Measurements from ENCODE around the gene RASA4B. TPM values are rescaled to one million over a fixed set of nuclear protein-coding genes. Genes with fewer than 3 reads are reported as not detected.

The RASA4B gene
- total and polyA plus RNA-seq, 9 of the 15 experiments (the other 6 are each of a cell fraction or from before 2014, with no cell fraction given), result 0.01 to 2.9 (median 1.5) TPM; not detected in 1

DNA sequence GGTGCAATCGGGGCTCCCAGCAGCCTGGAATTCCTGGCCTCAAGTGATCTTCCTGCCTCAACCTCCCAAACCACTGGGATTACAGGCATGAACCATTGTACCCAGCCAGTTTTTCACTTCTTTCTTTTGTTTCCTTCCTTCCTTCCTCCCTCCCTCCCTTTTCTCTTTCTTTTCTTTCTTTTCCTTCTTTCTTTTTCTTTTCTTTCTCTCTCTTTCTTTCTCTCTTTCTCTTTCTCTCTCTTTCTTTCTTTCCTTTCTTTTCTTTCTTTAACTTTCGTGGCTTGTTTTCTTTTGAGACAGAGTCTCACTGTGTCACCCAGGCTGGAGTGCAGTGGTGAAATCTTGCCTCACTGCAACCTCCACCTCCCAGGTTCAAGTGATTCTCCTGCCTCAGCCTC lies 71.9 kb downstream of the RASA4B start:
- no peak for ATAC-seq
- ChIA-PET CTCF (ENCODE audit: low intra/inter-chr PET ratio) (no interaction called here), POLR2A (interaction anchor here (1.5 to 1.6 kb wide), 2 partner anchors 8 to 11 kb away, joined by 3 to 4 read pairs; no protein-coding TSS in a partner anchor)
- Histone ChIP-seq H3K4me3 (no peak overlapping the region), H3K9me3 (replicated peaks; ENCODE audit: control insufficient read depth, insufficient read depth, low read depth, low read length) (no peaks in the 10 kb centered on the region), H4K20me1 (replicated peaks; ENCODE audit: control insufficient read depth, insufficient read depth, low read length) (no peaks in the 10 kb centered on the region; the same call in 1 of the 2 replicates), H3K27ac (ENCODE audit: extremely low read depth, low read depth, low read length) (peak overlapping the region; percentile 41; the same call in 1 of the 3 replicates), H3K79me2 (ENCODE audit: control insufficient read depth, insufficient read depth, low read length) (no peaks in the 10 kb centered on the region), H3K36me3 (ENCODE audit: control insufficient read depth, insufficient read depth, low read length) (peaks cover 25% of the 10 kb centered on the region; the same call in 2 of the 3 replicates), H3K4me2 (ENCODE audit: insufficient read depth, low read length) (0 out of 2 replicates have a peak overlapping the region, but pooled peaks have one; percentile 0), H3K4me1 (replicated peaks in 1 of 2; ENCODE audit: control insufficient read depth in 2 of 2, insufficient read depth in 2 of 2, low read length in 2 of 2) (peaks cover 30 to 69% of the 10 kb centered on the region in 2 experiments), H3K9me1 (ENCODE audit: control insufficient read depth, insufficient read depth, low read length) (peaks cover 3% of the 10 kb centered on the region), H2AFZ (ENCODE audit: low read depth, low read length) (no peak overlapping the region), H3K27me3 (ENCODE audit: control insufficient read depth in 2 of 2, insufficient read depth in 2 of 2, low read length in 2 of 2) (no peaks in the 10 kb centered on the region), H3K9ac (ENCODE audit: insufficient read depth in 1 of 2, low read depth in 2 of 2, low read length in 2 of 2) (peak overlapping the region in 1 of 2 experiments; percentile 88; a peak in 2 of 4 replicates)
- TF ChIP-seq, protein P1, sequence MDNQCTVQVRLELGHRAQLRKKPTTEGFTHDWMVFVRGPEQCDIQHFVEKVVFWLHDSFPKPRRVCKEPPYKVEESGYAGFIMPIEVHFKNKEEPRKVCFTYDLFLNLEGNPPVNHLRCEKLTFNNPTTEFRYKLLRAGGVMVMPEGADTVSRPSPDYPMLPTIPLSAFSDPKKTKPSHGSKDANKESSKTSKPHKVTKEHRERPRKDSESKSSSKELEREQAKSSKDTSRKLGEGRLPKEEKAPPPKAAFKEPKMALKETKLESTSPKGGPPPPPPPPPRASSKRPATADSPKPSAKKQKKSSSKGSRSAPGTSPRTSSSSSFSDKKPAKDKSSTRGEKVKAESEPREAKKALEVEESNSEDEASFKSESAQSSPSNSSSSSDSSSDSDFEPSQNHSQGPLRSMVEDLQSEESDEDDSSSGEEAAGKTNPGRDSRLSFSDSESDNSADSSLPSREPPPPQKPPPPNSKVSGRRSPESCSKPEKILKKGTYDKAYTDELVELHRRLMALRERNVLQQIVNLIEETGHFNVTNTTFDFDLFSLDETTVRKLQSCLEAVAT (IDR thresholded peaks at IDR 0.05), result peak; percentile 18 to 68; a peak in 1 of 4 replicates
- TF ChIP-seq MTA1 (IDR thresholded peaks at IDR 0.05; ENCODE audit: borderline replicate concordance) (peak; percentile 61), ARID2 (IDR thresholded peaks at IDR 0.05) (no peak), HLTF (IDR thresholded peaks at IDR 0.05) (no peak), DACH1 (IDR thresholded peaks at IDR 0.05; ENCODE audit: partially characterized antibody) (no peak), EWSR1 (IDR thresholded peaks at IDR 0.05; ENCODE audit: borderline replicate concordance, low read depth, partially characterized antibody) (no peak), NR1H2 (CRISPR knock-in tag; IDR thresholded peaks at IDR 0.05) (no peak), TOE1 (IDR thresholded peaks at IDR 0.05; ENCODE audit: borderline replicate concordance) (0 out of 2 replicates have a peak, but pooled peaks have one; percentile 37), TOE1 (CRISPR knock-in tag; IDR thresholded peaks at IDR 0.05; ENCODE audit: borderline replicate concordance, low read depth) (no peak)
- TF ChIP-seq, protein P2, sequence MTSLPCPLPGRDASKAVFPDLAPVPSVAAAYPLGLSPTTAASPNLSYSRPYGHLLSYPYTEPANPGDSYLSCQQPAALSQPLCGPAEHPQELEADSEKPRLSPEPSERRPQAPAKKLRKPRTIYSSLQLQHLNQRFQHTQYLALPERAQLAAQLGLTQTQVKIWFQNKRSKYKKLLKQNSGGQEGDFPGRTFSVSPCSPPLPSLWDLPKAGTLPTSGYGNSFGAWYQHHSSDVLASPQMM (CRISPR knock-in tag; IDR thresholded peaks at IDR 0.05), result no peak
- TF ChIP-seq, protein P3, sequence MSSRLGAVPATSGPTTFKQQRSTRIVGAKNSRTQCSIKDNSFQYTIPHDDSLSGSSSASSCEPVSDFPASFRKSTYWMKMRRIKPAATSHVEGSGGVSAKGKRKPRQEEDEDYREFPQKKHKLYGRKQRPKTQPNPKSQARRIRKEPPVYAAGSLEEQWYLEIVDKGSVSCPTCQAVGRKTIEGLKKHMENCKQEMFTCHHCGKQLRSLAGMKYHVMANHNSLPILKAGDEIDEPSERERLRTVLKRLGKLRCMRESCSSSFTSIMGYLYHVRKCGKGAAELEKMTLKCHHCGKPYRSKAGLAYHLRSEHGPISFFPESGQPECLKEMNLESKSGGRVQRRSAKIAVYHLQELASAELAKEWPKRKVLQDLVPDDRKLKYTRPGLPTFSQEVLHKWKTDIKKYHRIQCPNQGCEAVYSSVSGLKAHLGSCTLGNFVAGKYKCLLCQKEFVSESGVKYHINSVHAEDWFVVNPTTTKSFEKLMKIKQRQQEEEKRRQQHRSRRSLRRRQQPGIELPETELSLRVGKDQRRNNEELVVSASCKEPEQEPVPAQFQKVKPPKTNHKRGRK (tag; IDR thresholded peaks at IDR 0.05), result peak; percentile 90
- in situ Hi-C loops (cut with MboI), result no loop called here
- no peak for DNase-seq (ENCODE audit: extremely low read depth in 1 of 4, low spot score in 3 of 4)
- 43% methylated on average over 2 of the region's 2 CpGs for WGBS (ENCODE audit: insufficient coverage, low coverage, missing lambda C conversion rate)
- intact Hi-C loops (cut with micrococcal nuclease), result no loop called here
- no TSS peak for BruUV-seq (replicated peaks)
- FAIRE-seq, result no peak
